HG03064 (cell line): ENCODE data around the gene TUFM.
A peak's percentile ranks its signal among the peaks of the same experiment; 100 is the strongest.
"Not testable (repeated sequence)": the region's sequence is repeated elsewhere in the genome, so short reads cannot be mapped to it uniquely, and the experiment has no call there.

Experiments
- ATAC-seq: cut with Tn5 transposase; IDR thresholded peaks from one replicate; pipeline ENCODE4 v1.9.1; 2021; ENCODE audit warnings: low read depth; ENCODE audit not compliant: unreplicated experiment

TUFM gene

GRCh38 chr16:28846080-28846932, at the start of gene TUFM:
TSS of gene TUFM (minus strand) at chr16:28846348. CDS start at chr16:28846269, 79 bp downstream.
- peak; percentile 87 for ATAC-seq

GRCh38 chr16:28895609-28896008, 49.5 kb upstream of the TUFM start:
- ATAC-seq: no peak

- ATAC-seq: no peak
Observed at GRCh38 chr16:28893291-28893690, 47.1 kb upstream of the TUFM start.

- no peak for ATAC-seq
Observed at GRCh38 chr16:28891964-28892890, 46.1 kb upstream of the TUFM start.

GRCh38 chr16:28890355-28890754, 44.2 kb upstream of the TUFM start:
- not testable (repeated sequence) for ATAC-seq

- ATAC-seq: no peak
Observed at GRCh38 chr16:28886945-28887344, 40.8 kb upstream of the TUFM start.

- ATAC-seq: no peak
Observed at GRCh38 chr16:28884045-28884444, 37.9 kb upstream of the TUFM start.

- no peak for ATAC-seq
Observed at GRCh38 chr16:28883221-28883996, 37.3 kb upstream of the TUFM start.

- no peak for ATAC-seq
Observed at GRCh38 chr16:28882551-28883160, 36.5 kb upstream of the TUFM start.

- ATAC-seq: not testable (repeated sequence)
Observed at GRCh38 chr16:28881565-28881964, 35.4 kb upstream of the TUFM start.

- ATAC-seq: no peak
Observed at GRCh38 chr16:28880955-28881354, 34.8 kb upstream of the TUFM start.

GRCh38 chr16:28880589-28880915, 34.4 kb upstream of the TUFM start:
- no peak for ATAC-seq

- ATAC-seq: no peak
Observed at GRCh38 chr16:28879841-28880588, 33.9 kb upstream of the TUFM start.

- no peak for ATAC-seq
Observed at GRCh38 chr16:28879261-28879840, 33.2 kb upstream of the TUFM start.

- ATAC-seq: no peak
Observed at GRCh38 chr16:28878083-28878926, 32.2 kb upstream of the TUFM start, which contains the start of gene ATP2A1. TSS of gene ATP2A1 (plus strand) at chr16:28878488. CDS start at chr16:28878672, 184 bp downstream.

GRCh38 chr16:28877655-28878000, 31.5 kb upstream of the TUFM start:
- no peak for ATAC-seq

- ATAC-seq: no peak
Observed at GRCh38 chr16:28876973-28877654, 31.0 kb upstream of the TUFM start.
